H9 (cell line): ENCODE results near the gene KCNH1. TPM values are rescaled to one million over a fixed set of nuclear protein-coding genes. Genes with fewer than 3 reads are reported as not detected.

ENCODE experiments used
- DNase-seq: peaks from one replicate; pipeline ENCODE4 v3.0.0-alpha.2; 2017
- H2AFZ ChIP-seq: one replicate; pipeline ENCODE4 v1.6.1; 2013; ENCODE audit warnings: mild to moderate bottlenecking, low read length, control low read depth, moderate library complexity
- H2AK5ac ChIP-seq: 2 replicates; pipeline ENCODE4 v1.6.1; 2013; ENCODE audit warnings: low read length, control low read depth, mixed read lengths; ENCODE audit not compliant: insufficient read length
- H2BK120ac ChIP-seq: one replicate; pipeline ENCODE4 v1.6.1; 2013; ENCODE audit warnings: low read depth, mild to moderate bottlenecking, low read length, control low read depth, inconsistent platforms; ENCODE audit not compliant: poor library complexity, severe bottlenecking
- H2BK12ac ChIP-seq: 2 replicates; pipeline ENCODE4 v1.6.1; 2013; ENCODE audit warnings: low read length, control low read depth, mixed read lengths, low read depth; ENCODE audit not compliant: insufficient read length
- H2BK15ac ChIP-seq: 2 replicates; pipeline ENCODE4 v1.6.1; 2013; ENCODE audit warnings: low read depth, low read length, control low read depth
- H2BK20ac ChIP-seq: one replicate; pipeline ENCODE4 v1.6.1; 2013; ENCODE audit warnings: low read depth, mild to moderate bottlenecking, low read length, control low read depth, inconsistent platforms; ENCODE audit not compliant: poor library complexity, severe bottlenecking
- H2BK5ac ChIP-seq: 2 replicates; pipeline ENCODE4 v1.6.1; 2013; ENCODE audit warnings: low read length, control low read depth, mixed read lengths; ENCODE audit not compliant: insufficient read length
- H3K14ac ChIP-seq: 2 replicates; pipeline ENCODE4 v1.6.1; 2013; ENCODE audit warnings: low read length, control low read depth; ENCODE audit not compliant: insufficient read depth
- H3K18ac ChIP-seq: 2 replicates; pipeline ENCODE4 v1.6.1; 2013; ENCODE audit warnings: low read depth, mild to moderate bottlenecking, mixed read lengths, low read length, control low read depth; ENCODE audit not compliant: insufficient read length
- H3K23ac ChIP-seq: 2 replicates; pipeline ENCODE4 v1.6.1; 2013; ENCODE audit warnings: low read length, control low read depth, mixed read lengths, low read depth; ENCODE audit not compliant: insufficient read length
- H3K23me2 ChIP-seq: 2 replicates; pipeline ENCODE4 v1.6.1; 2013; ENCODE audit warnings: low read depth, mild to moderate bottlenecking, mixed read lengths, low read length, control low read depth; ENCODE audit not compliant: insufficient read length, poor library complexity, severe bottlenecking
- H3K27ac ChIP-seq: 2 replicates; pipeline ENCODE4 v1.5.1; 2013; ENCODE audit warnings: low read length, control low read depth, mixed read lengths, low read depth; ENCODE audit not compliant: insufficient read length
- H3K27me3 ChIP-seq: 2 replicates; pipeline ENCODE4 v1.6.1; 2013; ENCODE audit warnings: low read length, control low read depth, inconsistent platforms; ENCODE audit not compliant: insufficient read depth
- H3K4ac ChIP-seq: 2 replicates; pipeline ENCODE4 v1.6.1; 2013; ENCODE audit warnings: low read depth, mild to moderate bottlenecking, control low read depth, inconsistent platforms, low read length, moderate library complexity
- H3K4me1 ChIP-seq: 2 replicates; pipeline ENCODE4 v1.6.1; 2013; ENCODE audit warnings: low read length, control low read depth, inconsistent platforms; ENCODE audit not compliant: insufficient read depth
- H3K4me2 ChIP-seq: 2 replicates; pipeline ENCODE4 v1.6.1; 2013; ENCODE audit warnings: low read length, control low read depth, mixed read lengths; ENCODE audit not compliant: insufficient read length, insufficient read depth
- H3K56ac ChIP-seq: 2 replicates; pipeline ENCODE4 v1.6.1; 2013; ENCODE audit warnings: low read depth, mild to moderate bottlenecking, mixed read lengths, low read length, control low read depth; ENCODE audit not compliant: insufficient read length
- H3K79me1 ChIP-seq: 2 replicates; pipeline ENCODE4 v1.6.1; 2013; ENCODE audit warnings: low read depth, mild to moderate bottlenecking, moderate library complexity, low read length, control low read depth, inconsistent platforms; ENCODE audit not compliant: insufficient read depth, poor library complexity, severe bottlenecking
- H3K79me2 ChIP-seq: 2 replicates; pipeline ENCODE4 v1.6.1; 2013; ENCODE audit warnings: low read length, control low read depth, inconsistent platforms; ENCODE audit not compliant: insufficient read depth
- H3K9ac ChIP-seq: 2 replicates; pipeline ENCODE4 v1.6.1; 2013; ENCODE audit warnings: low read length, control low read depth, mixed read lengths; ENCODE audit not compliant: insufficient read length; ENCODE audit errors: extremely low read depth
- H3K9me3 ChIP-seq: one replicate; pipeline ENCODE4 v1.6.1; 2013; ENCODE audit warnings: low read depth, low read length, inconsistent platforms; ENCODE audit not compliant: control insufficient read depth
- H3T11ph ChIP-seq: one replicate; pipeline ENCODE4 v1.6.1; 2013; ENCODE audit warnings: mild to moderate bottlenecking, low read length, control low read depth, inconsistent platforms
- H4K20me1 ChIP-seq: one replicate; pipeline ENCODE4 v1.6.1; 2013; ENCODE audit not compliant: control insufficient read depth, insufficient read length, insufficient read depth
- H4K5ac ChIP-seq: 2 replicates; pipeline ENCODE4 v1.6.1; 2013; ENCODE audit warnings: low read depth, mild to moderate bottlenecking, mixed read lengths, low read length, control low read depth; ENCODE audit not compliant: insufficient read length
- H4K8ac ChIP-seq: replicated peaks from 2 replicates; pipeline ENCODE4 v1.6.1; 2013; ENCODE audit warnings: low read length, control low read depth, mixed read lengths, low read depth; ENCODE audit not compliant: insufficient read length
- H4K91ac ChIP-seq: 2 replicates; pipeline ENCODE4 v1.6.1; 2013; ENCODE audit warnings: low read depth, mild to moderate bottlenecking, moderate library complexity, mixed read lengths, low read length, control low read depth; ENCODE audit not compliant: insufficient read length
- H3K27ac Mint-ChIP-seq, 3 experiments: 2 replicates in 2 of 3; 3 replicates in 1 of 3; pipeline ENCODE4 v1.8.0; 2020 to 2021; ENCODE audit warnings: mixed read lengths in 3 of 3, mild to moderate bottlenecking in 1 of 3, moderate library complexity in 1 of 3
- H3K27me3 Mint-ChIP-seq: 2 replicates; pipeline ENCODE4 v1.8.0; 2021; ENCODE audit warnings: low read depth, mild to moderate bottlenecking, moderate library complexity, mixed read lengths
- H3K36me3 Mint-ChIP-seq, 3 experiments: 2 replicates in 2 of 3; 3 replicates in 1 of 3; pipeline ENCODE4 v1.8.0; 2020 to 2021; ENCODE audit warnings: low read depth in 3 of 3, mixed read lengths in 3 of 3; ENCODE audit not compliant: insufficient read depth in 1 of 3
- H3K4me1 Mint-ChIP-seq, 2 experiments: 2 replicates each; pipeline ENCODE4 v1.8.0; 2020; ENCODE audit warnings: mixed read lengths in 2 of 2
- H3K4me3 Mint-ChIP-seq, 2 experiments: 2 replicates in 1 of 2; 3 replicates in 1 of 2; pipeline ENCODE4 v1.8.0; 2020 to 2021; ENCODE audit warnings: mild to moderate bottlenecking in 2 of 2, mixed read lengths in 2 of 2, moderate library complexity in 1 of 2
- H3K9me3 Mint-ChIP-seq, 2 experiments: 2 replicates in 1 of 2; 3 replicates in 1 of 2; pipeline ENCODE4 v1.8.0; 2020; ENCODE audit warnings: mild to moderate bottlenecking in 2 of 2, mixed read lengths in 2 of 2, moderate library complexity in 1 of 2
- whole genome bisulfite sequencing: extraction: QIAGEN DNeasy Blood & Tissue Kit; methylation state at CpG from one replicate; pipeline ENCODE4 v1.1.7; 2013; ENCODE audit warnings: missing lambda C conversion rate, low lambda C conversion rate, mixed read lengths; ENCODE audit not compliant: insufficient read length; ENCODE audit errors: extremely low coverage; 5-methylcytosine and 5-hydroxymethylcytosine counted together
- total RNA-seq: library from RNA; stranded (reverse); gene quantifications from 2 replicates; pipeline ENCODE4 v1.2.1, GENCODE V29; 2021
- TF ChIP-seq, protein P1 (sequence below): fragments of 200-600 bp; sonication (generic); conservative IDR thresholded peaks from 3 replicates; pipeline ENCODE4 v1.8.0; 2021; ENCODE audit warnings: antibody characterized with exemption, mild to moderate bottlenecking

Gene KCNH1
- total RNA-seq, 1 experiment from 2014 or later: 0.11 TPM

DNA sequence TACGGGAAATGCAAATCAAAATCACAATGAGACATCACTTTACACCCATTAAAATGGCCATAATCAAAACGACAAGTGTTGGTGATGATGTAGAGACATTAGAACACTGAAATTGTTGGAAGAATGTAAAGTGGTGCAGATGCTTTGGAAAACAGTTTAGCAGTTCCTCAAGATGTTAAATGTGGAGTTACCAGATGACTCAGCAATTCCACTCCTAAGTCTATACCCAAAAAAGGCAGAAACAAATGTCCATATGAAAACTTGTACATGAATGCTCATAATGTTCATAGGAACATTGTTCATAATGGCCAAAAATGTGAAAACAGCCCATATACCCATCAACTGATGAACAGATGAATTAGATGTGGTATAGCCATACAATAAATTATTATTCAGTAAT, 267.4 kb downstream of the KCNH1 start:
- H3T11ph ChIP-seq: no peak overlapping the region
- H4K20me1 ChIP-seq: no peaks in the 10 kb centered on the region
- H3K23ac ChIP-seq: no peak overlapping the region
- H3K4me3 Mint-ChIP-seq: no peak overlapping the region
- H3K4me1 Mint-ChIP-seq: no peaks in the 10 kb centered on the region
- H2AFZ ChIP-seq: no peak overlapping the region
- no peak overlapping the region for H4K5ac ChIP-seq
- H2BK120ac ChIP-seq: no peak overlapping the region
- H2BK5ac ChIP-seq: no peak overlapping the region
- no peaks in the 10 kb centered on the region for H3K27me3 ChIP-seq
- H3K27ac ChIP-seq: no peak overlapping the region
- no peak overlapping the region for H4K8ac ChIP-seq
- H3K14ac ChIP-seq: no peak overlapping the region
- DNase-seq: no peak
- peaks cover 5% of the 10 kb centered on the region; the same call in 1 of the 2 replicates for H3K27me3 Mint-ChIP-seq
- no peak overlapping the region for H2BK20ac ChIP-seq
- H2AK5ac ChIP-seq: no peak overlapping the region
- no peak overlapping the region for H2BK12ac ChIP-seq
- H3K18ac ChIP-seq: no peak overlapping the region
- H3K23me2 ChIP-seq: no peaks in the 10 kb centered on the region
- H3K79me1 ChIP-seq: no peaks in the 10 kb centered on the region
- no CpG with 5 or more reads among the region's 2 CpGs for WGBS
- no peak overlapping the region for H3K27ac Mint-ChIP-seq
- no peak overlapping the region for H3K56ac ChIP-seq
- peaks cover 0 to 6% (median 0%) of the 10 kb centered on the region in 3 experiments; a peak in 4 of 7 replicates for H3K36me3 Mint-ChIP-seq
- no peaks in the 10 kb centered on the region for H3K4me1 ChIP-seq
- no peak overlapping the region for H4K91ac ChIP-seq
- H3K9me3 ChIP-seq: no peaks in the 10 kb centered on the region
- no peak overlapping the region for H3K4me2 ChIP-seq
- no peak overlapping the region for H3K4ac ChIP-seq
- H3K79me2 ChIP-seq: no peaks in the 10 kb centered on the region; the same call in 1 of the 2 replicates
- H3K9me3 Mint-ChIP-seq: peaks cover 28 to 29% of the 10 kb centered on the region in 2 experiments
- TF ChIP-seq, protein P1, sequence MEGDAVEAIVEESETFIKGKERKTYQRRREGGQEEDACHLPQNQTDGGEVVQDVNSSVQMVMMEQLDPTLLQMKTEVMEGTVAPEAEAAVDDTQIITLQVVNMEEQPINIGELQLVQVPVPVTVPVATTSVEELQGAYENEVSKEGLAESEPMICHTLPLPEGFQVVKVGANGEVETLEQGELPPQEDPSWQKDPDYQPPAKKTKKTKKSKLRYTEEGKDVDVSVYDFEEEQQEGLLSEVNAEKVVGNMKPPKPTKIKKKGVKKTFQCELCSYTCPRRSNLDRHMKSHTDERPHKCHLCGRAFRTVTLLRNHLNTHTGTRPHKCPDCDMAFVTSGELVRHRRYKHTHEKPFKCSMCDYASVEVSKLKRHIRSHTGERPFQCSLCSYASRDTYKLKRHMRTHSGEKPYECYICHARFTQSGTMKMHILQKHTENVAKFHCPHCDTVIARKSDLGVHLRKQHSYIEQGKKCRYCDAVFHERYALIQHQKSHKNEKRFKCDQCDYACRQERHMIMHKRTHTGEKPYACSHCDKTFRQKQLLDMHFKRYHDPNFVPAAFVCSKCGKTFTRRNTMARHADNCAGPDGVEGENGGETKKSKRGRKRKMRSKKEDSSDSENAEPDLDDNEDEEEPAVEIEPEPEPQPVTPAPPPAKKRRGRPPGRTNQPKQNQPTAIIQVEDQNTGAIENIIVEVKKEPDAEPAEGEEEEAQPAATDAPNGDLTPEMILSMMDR: no peak
- H3K9ac ChIP-seq: no peak overlapping the region
- H2BK15ac ChIP-seq: no peak overlapping the region
